ENCODE measurements around the gene SLC44A3.

Gene SLC44A3

GRCh38 chr1:94801919-94802546 lies 18.1 kb upstream of the SLC44A3 start:
- peak; percentile 72 for FAIRE-seq

- no peak for FAIRE-seq
Measured at GRCh38 chr1:94803106-94803505, 17.1 kb upstream of the SLC44A3 start.

GRCh38 chr1:94803517-94804441 lies 16.4 kb upstream of the SLC44A3 start:
- FAIRE-seq: no peak

- no peak for FAIRE-seq
Measured at GRCh38 chr1:94804442-94804837, 15.7 kb upstream of the SLC44A3 start.

- FAIRE-seq: peak; percentile 97
Measured at GRCh38 chr1:94805912-94806311, 14.2 kb upstream of the SLC44A3 start.

GRCh38 chr1:94806441-94806871 lies 13.7 kb upstream of the SLC44A3 start:
- FAIRE-seq: no peak

DNA sequence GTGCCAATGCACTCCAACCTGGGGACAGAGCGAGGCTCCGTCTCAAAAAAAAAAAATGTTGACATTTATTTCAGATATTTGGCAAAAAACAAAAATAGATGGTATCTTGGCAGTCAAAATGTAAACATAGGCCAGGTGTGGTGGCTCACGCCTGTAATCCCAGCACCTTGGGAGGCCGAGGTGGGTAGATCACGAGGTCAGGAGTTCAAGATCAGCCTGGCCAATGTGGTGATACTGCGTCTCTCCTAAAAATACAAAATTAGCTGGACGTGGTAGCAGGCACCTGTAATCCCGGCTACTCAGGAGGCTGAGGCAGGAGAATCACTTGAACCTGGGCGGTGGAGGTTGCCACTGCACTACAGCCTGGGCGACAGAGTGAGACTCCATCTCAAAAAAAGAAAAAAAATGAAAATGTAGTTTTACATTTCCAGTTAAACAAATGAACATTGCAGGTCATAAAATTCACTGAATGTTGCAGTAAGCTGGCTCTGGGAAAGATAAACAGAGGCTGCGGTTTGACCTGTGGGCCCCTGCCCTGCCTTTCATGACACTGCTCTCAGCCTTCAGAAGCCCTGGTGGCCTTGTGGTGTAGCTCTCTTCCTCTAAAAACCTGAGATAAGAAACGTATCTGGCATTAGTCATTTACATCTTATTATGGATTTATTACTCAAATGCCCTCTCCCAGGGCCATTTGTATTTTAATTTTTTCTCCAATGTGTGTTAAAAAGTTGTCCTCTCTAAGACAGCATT lies 12.2 kb upstream of the SLC44A3 start:
- FAIRE-seq: no peak

DNA sequence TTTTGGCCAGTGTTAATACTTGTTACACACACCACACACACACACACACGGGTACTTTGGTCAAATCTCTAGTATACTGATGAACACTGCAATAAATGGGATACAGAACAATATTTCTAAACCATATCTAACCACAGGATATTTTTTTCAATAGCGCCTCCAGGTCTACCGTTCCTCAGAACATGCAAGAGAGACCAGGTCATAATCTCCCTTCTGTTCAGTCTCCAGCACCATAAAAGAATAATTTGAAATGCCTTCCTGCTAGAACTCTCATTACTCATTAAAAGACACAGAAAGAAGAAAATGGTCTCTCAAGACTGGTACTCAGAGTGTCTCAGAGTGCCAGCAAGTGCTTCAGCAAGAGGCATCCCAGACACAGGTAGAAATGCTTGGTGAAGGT lies 11.5 kb upstream of the SLC44A3 start:
- no peak for FAIRE-seq

DNA sequence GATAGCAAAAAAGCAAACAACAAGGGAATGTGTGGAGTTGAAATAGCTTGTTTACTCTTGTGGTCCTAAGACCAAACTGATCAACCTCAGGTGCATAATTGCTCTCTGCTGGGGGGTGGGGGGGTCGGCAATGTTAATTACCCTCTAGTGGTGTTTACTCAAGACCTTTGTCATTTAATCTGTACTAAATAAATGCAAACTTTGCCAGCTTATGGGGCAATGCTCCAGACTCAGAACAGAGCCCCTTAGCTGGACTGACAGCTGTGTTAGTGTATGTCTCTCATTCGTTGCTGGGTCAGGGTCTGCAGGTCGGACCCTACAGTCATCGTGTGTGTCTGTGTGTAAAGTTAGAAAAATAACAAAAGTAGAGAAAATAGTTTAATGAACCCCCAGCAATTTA lies 7.2 kb upstream of the SLC44A3 start:
- FAIRE-seq: no peak

DNA sequence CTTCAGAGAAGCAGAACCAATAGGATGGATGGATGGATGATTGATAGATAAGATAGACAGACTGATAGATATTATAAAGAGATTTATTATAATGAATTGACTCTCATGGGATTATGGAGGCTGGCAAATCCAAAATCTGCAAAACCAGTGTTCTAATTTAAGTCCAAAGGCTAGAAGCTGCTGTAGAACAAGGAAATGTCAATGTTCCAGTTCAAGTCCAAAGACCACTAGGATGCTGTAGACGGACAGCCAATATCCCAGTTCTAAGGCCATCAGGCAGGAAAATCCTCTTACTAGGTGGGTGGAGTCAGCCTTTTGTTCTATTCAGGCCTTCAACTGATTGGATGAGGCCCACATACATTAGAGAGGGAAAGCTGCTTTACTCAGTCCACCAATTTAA lies 4.1 kb upstream of the SLC44A3 start:
- FAIRE-seq: no peak

DNA sequence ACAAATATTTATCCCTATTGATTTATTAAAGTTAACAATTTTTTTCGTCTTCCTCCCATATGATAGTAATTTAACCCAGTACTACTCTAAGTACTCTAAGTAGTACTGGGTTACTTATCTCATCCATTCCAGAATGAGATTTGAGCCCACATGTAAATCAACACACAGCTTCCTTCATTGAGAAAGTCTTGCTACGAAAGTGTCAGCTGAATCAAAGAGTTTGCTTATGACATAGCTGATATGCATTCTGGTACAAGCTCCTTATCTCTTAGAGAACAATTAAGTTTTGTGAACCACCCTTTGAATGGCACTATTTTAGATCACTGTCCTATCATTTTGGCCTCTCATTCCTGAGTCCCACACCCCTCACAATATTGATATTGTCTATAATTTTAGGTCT lies 2.4 kb upstream of the SLC44A3 start:
- FAIRE-seq: no peak

DNA sequence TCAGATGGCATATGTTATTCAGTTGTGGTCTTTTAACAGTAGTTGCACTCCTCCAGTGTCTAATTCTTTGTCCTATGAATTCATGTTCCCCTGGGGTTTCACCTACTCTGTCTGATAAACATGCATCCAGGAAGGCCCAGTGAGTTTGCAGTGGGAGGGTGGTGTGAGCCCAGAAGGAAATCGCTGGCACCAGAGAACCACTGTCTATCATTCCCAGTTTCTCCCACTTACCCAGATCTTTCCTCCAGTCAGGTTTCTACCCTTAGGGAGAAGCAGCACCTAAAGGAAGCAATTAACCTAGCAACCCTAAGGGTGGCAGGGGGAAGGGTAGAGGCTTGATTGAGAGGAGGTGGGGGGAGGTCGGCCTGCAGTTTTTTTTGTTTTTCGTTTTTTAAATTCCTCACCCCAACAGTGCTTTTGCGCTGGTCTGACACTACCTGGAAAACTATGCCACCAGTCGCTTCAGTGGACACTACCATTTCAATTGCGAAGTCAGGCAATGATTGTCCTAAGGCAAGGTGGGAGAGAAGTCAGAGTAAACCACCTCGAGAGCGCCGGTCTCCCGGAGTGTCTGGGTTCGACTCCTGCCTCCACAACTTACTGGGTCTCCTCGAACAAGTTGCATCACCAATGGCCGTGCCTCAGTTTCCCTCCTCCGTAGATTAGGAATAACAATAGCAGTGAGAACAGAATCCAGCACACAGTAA lies 766 bp upstream of the SLC44A3 start:
- no peak for FAIRE-seq

GRCh38 chr1:94820936-94821335 lies 779 bp downstream of the SLC44A3 start:
- FAIRE-seq: no peak

GRCh38 chr1:94821636-94822305 lies 1.6 kb downstream of the SLC44A3 start:
- FAIRE-seq: peak; percentile 65

DNA sequence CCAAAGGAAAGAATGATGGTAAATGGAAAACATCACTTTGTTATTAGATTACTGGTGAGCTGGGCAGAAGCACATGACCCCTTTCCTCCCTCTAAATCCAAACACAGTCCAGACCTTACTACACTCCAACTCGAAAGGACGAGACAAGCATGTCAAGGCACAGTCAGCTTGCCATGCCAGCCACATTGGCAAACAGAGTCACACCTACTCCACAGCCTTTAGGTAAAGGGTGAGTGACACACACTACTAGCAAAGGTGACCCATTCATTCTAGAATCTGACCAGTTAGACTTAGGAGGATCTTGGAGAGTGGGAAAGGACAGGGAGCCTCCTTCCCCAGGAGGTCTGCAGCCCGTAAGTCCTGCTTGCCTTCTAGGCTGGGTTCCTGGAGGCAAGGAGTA lies 3.0 kb downstream of the SLC44A3 start:
- FAIRE-seq: no peak

- FAIRE-seq: no peak
Measured at GRCh38 chr1:94825936-94826335, 5.8 kb downstream of the SLC44A3 start.

DNA sequence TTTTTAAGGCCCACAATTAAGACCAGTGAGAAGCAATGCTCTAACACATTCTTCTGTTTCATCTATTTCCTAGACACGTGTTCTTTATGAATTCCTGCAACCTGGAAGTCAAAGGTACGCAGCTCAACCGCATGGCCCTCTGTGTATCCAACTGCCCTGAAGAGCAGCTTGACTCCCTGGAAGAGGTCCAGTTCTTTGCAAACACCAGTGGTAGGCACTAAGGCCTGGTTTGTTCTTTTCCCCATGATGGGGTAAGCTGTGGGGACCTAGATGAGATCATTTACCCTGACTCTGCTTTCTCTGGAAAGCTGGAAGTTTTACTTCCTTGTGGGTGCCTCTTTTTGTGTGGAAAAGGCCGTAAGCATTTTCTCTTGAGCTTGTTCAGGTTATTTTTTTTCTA lies 7.3 kb downstream of the SLC44A3 start:
- no peak for FAIRE-seq

DNA sequence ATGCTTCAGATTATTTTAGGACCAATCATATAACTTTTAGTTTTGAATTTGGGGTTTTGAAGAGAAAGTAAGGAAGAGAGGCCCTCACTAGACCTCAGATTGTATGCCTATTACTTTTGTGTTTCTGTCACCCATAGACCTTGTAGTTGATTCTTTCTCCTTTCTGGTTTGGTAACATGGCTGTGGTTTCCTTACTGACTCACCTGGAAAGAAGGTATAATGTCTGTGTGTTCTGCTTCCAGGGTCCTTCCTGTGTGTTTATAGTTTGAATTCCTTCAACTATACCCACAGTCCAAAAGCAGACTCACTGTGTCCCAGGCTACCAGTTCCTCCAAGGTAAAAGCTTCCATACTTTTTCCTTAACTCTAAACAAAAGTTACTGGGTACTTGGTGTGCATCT lies 8.1 kb downstream of the SLC44A3 start:
- FAIRE-seq: no peak

DNA sequence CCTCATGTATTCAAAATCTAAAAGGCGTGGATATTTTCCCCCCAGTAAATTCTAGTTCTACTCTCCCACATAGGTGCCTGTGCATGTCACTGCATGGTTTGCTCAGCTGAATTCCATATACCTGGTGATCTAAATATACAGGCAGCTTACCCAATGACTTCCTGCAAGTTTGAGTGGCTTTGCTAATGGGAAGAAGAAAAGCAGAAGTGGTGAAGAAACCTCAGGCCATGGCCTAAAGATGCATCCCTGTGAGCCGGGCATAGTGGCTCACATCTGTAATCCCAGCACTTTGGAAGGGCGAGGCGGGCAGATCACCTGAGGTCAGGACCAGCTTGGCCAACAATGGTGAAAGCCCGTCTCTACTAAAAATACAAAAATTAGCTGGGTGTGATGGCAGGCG lies 11.5 kb downstream of the SLC44A3 start:
- no peak for FAIRE-seq

GRCh38 chr1:94832446-94832845 lies 12.3 kb downstream of the SLC44A3 start:
- no peak for FAIRE-seq

GRCh38 chr1:94832931-94833585 lies 12.9 kb downstream of the SLC44A3 start:
- no peak for FAIRE-seq

DNA sequence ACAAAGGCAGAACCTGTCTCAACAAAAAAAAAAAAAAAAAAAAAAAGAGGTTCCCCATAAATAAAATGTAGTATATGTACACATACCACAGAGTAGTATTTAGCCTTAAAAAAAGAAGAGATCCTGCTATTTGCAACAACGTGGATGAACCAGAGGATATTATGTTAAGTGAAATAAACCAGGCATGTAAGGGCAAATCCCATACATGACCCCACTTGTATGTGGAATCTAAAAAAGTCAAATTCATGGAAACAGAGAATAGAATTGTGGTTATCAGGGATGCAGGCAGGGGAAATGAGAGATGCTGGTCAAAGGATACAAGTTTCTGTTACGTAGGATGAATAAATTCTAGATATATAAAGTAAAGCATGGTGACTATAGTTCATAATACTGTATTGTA lies 16.7 kb downstream of the SLC44A3 start:
- FAIRE-seq: no peak
